Ovary (tissue), 9 donors: ENCODE results near the gene DHX16. TPM values are rescaled to one million over a fixed set of nuclear protein-coding genes. Genes with fewer than 3 reads are reported as not detected.

Experiments
- DNase-seq, 5 donors: peaks; one replicate each; pipeline ENCODE4 v3.0.0-alpha.2; 2019 to 2020
- H3K27ac ChIP-seq, 2 donors: fragments of 200-600 bp; one replicate each; pipeline versions ENCODE4 v1.5.1 to v1.8.0; 2019 to 2022
- H3K27me3 ChIP-seq: fragments of 200-600 bp; one replicate; pipeline ENCODE4 v1.8.0; 2022
- H3K36me3 ChIP-seq: fragments of 200-600 bp; sonication (generic); one replicate; pipeline ENCODE4 v1.5.1; 2019
- H3K4me1 ChIP-seq: one replicate; pipeline ENCODE4 v1.8.1; 2013; ENCODE audit warnings: mild to moderate bottlenecking, moderate library complexity; ENCODE audit not compliant: insufficient read depth
- H3K4me3 ChIP-seq: fragments of 200-600 bp; sonication (generic); one replicate; pipeline ENCODE4 v1.5.1; 2017
- H3K9me3 ChIP-seq, 2 donors: fragments of 200-600 bp in 1 of 2; sonication (generic) in 1 of 2; one replicate each; pipeline versions ENCODE4 v1.5.1 to v1.8.1; 2013 to 2019; ENCODE audit warnings: mild to moderate bottlenecking in 1 of 2, moderate library complexity in 1 of 2
- CTCF ChIP-seq, 3 donors: fragments of 450-650 bp in 2 of 3; fragments of 200-600 bp in 1 of 3; IDR thresholded peaks; one replicate each; pipeline versions ENCODE4 v1.5.1 to v1.8.0; 2016 to 2022; ENCODE audit warnings: antibody characterized with exemption in 3 of 3, mild to moderate bottlenecking in 1 of 3
- EP300 ChIP-seq: sonication (generic); formaldehyde crosslinking; IDR thresholded peaks from one replicate; pipeline ENCODE4 v1.6.1; 2017; ENCODE audit warnings: antibody characterized with exemption
- POLR2A ChIP-seq: fragments of 450-650 bp; IDR thresholded peaks from one replicate; pipeline ENCODE4 v1.6.1; 2017; ENCODE audit warnings: antibody characterized with exemption, mild to moderate bottlenecking, moderate library complexity
- WGBS, 3 donors: extraction: QIAGEN DNeasy Blood & Tissue Kit in 1 of 3; methylation state at CpG; one replicate each; pipeline versions ENCODE4 v1.1.5 to v1.1.7; 2013 to 2017; 5-methylcytosine and 5-hydroxymethylcytosine counted together
- intact Hi-C, 4 donors: fragments of 100-400 bp; cut with DNase I; formaldehyde crosslinking; loops; one replicate each; pipeline versions ENCODE4 v1.11.0 to v1.15.1; 2022 to 2023
- polyA plus RNA-seq, 2 donors: library from polyadenylated mRNA; stranded (reverse); fragments of 200-250 nt in 1 of 2; fragments of 350-450 nt in 1 of 2; fragmentation: Illumina TruSeq in 1 of 2; extraction: RNeasy Lipid Tissue Mini Kit (QIAGEN cat#74804) in 1 of 2; gene quantifications; one replicate each; pipeline ENCODE4 v1.2.3, GENCODE V29; 2013 to 2014
- total RNA-seq, 7 donors: library from RNA; depleted of rRNA in 2 of 7; stranded (reverse); fragments of >200 nt in 2 of 7; fragmentation: NEBNext Ultra II Directional in 3 of 7; extraction: Animal tissue kit (Norgen Biotek cat#: 25700) in 3 of 7; gene quantifications; one replicate each; pipeline versions ENCODE4 v1.1.0 to v1.2.4, GENCODE V29; 2016 to 2023
- donor health status: DM: no; HTN: no; CAD: no; lungs with moderate emphysema.
- donor health status: DM: no; HTN: no; CAD: no.
- donor health status: Bipolar disorder and iron deficiency.
- donor health status: DM: yes; HTN: yes; CAD: no.
- donor health status: DM: no; HTN: no; CAD: no.
- donor health status: DM: yes; HTN: yes; CAD: no.

The DHX16 gene
- total and polyA plus RNA-seq, 9 donors = 18.0 to 27.4 (median 22.5) TPM

DNA sequence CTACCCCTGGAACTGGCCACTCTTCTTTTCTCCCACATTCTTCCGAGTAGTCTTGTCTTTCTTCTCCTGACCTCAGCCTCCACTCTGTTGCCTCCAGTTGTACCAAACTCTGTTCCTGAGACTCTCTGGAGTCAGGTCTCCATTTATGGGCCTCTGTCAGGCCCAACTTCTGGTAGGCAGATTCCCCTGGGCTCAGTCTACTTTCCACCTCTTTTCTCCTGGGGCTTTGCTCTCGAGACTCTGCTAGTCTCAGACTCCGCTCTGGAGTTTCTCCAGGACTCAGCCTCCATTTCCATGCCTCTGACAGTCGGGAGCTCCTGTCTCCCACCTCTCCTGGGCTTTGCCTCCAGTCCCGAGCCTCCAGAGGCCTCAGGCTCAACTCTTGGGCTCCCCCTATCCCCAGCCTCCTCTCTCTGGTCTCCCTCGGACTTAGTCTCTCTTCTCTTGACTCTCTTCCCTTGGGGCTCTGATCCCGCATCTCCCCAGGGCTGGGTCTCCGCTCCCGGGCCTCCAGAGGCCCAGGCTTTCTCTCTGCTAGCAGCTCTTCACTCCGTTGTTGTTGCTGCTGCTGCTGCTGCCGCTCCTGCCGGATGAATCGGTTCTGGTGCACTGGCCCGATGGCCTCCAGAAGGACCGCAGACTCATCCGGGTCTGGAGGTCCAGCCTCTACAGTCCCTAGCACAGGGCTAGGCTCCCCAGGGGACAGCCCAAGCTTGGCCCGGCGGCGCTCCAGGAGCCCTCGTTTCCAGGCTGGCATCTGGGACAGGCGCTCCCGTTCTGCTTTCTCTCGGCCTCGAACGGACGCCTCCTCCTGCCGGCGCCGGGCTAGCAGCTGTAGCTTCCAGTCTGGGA is 12.6 kb upstream of the DHX16 start:
- H3K4me3 ChIP-seq = peak overlapping the region; percentile 54
- 43 to 53% (median 47%) methylated on average over 29 of the region's 29 CpGs for WGBS, 3 donors
- peak overlapping the region; percentile 95 to 96 for H3K27ac ChIP-seq
- no peaks in the 10 kb centered on the region for H3K9me3 ChIP-seq
- H3K4me1 ChIP-seq = peaks cover 11% of the 10 kb centered on the region
- DNase-seq = peak in 2 of 5 donors; percentile 50 to 52
- intact Hi-C loops = loop anchor here in 3 of 4 donors (2.0 to 10.0 kb wide), 3 partner anchors 35 to 199 kb away; partner anchors contain the start of genes TUBB (in 3 of the 3), DDR1 (in 2 of the 3), MRPS18B (in 1 of the 3) and PPP1R10 (in 1 of the 3)
- no peaks in the 10 kb centered on the region for H3K36me3 ChIP-seq
- no peak for TF ChIP-seq EP300
- no peak for TF ChIP-seq CTCF (IDR thresholded peaks at IDR 0.05)
- no peak for TF ChIP-seq POLR2A
- H3K27me3 ChIP-seq = no peaks in the 10 kb centered on the region

DNA sequence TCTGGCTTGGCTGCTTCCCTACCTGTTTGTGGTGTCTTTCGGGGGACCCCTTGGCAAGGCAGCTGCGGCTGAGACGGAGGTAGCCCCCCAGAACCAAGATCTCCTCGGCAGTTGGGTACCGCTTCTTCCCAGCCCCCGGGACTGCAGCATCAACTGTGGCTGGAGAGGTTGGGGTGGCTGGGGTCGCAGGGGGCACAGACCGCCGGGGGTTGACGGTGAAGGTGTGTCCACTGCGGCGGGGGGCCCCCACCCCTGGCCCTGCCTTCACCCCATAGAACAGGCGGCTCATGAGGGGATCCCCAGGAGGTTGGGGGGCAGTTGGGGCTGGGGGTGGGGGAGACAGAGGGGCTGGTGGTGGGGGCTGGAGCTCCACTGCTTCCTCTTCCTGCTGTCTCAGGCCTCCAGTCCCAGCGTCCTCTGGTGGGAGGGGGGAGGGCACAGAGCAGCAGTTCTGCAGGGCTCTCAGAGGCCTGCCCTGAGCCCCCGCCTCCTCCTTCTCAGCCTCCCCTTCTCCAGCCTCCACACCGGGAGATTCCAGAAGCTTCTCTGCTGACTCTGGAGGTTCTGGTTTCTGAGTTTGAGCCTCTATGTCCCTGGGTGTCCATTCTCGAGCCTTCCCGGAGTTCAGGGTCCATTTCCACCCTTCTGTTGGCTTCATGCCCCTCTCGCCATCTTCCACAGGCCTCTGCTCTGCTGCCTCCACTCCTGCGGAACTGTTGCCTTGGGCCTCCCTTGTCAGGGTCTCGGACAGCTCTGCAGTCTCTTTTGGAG is 11.8 kb upstream of the DHX16 start:
- peak in 3 of 5 donors; percentile 42 to 53 (median 51) for DNase-seq
- intact Hi-C loops = loop anchor here in 3 of 4 donors (5.0 to 10.0 kb wide), 2 partner anchors 67 to 200 kb away; partner anchors contain the start of genes DDR1 (in 2 of the 3), MRPS18B (in 1 of the 3) and PPP1R10 (in 1 of the 3)
- Histone ChIP-seq H3K36me3 (no peaks in the 10 kb centered on the region), H3K9me3 (no peaks in the 10 kb centered on the region), H3K27me3 (no peaks in the 10 kb centered on the region), H3K4me3 (peak overlapping the region; percentile 54), H3K4me1 (peaks cover 15% of the 10 kb centered on the region), H3K27ac (peak overlapping the region; percentile 95 to 96)
- 25 to 28% (median 26%) methylated on average over 14 to 21 of the region's 21 CpGs for WGBS, 3 donors
- TF ChIP-seq EP300 (no peak), POLR2A (no peak), CTCF (IDR thresholded peaks at IDR 0.05) (no peak)

DNA sequence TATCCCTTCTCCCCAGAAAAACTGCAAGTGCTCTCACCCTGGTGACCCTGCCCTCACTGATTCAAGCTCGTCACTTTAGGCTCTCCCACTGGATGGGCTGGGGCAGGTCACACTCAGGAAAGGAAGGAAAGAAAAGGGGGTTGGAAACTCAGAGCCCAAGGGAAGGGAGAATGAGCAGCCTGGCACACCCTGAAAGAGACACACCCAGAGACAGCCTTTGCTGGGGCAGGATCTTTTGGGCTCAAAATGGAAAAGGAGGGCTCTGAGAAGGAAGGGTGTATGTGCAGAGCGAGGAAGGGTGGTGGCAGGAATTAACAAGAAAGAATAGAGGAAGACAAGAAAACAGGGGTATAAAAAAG is 11.2 kb upstream of the DHX16 start:
- Histone ChIP-seq H3K9me3 (no peaks in the 10 kb centered on the region), H3K27me3 (no peaks in the 10 kb centered on the region), H3K4me3 (peak overlapping the region; percentile 54), H3K4me1 (peaks cover 15% of the 10 kb centered on the region), H3K36me3 (no peaks in the 10 kb centered on the region), H3K27ac (peak overlapping the region; percentile 95 to 96)
- no peak for DNase-seq
- intact Hi-C loops = loop anchor here in 2 of 4 donors (10.0 kb wide), 1 partner anchor 201 kb away; the partner anchor contains the start of gene DDR1 (in 2 of the 2)
- 16 to 25% (median 24%) methylated on average over 2 of the region's 2 CpGs for WGBS, 3 donors
- no peak for TF ChIP-seq EP300
- no peak for TF ChIP-seq POLR2A
- no peak for TF ChIP-seq CTCF (IDR thresholded peaks at IDR 0.05)

DNA sequence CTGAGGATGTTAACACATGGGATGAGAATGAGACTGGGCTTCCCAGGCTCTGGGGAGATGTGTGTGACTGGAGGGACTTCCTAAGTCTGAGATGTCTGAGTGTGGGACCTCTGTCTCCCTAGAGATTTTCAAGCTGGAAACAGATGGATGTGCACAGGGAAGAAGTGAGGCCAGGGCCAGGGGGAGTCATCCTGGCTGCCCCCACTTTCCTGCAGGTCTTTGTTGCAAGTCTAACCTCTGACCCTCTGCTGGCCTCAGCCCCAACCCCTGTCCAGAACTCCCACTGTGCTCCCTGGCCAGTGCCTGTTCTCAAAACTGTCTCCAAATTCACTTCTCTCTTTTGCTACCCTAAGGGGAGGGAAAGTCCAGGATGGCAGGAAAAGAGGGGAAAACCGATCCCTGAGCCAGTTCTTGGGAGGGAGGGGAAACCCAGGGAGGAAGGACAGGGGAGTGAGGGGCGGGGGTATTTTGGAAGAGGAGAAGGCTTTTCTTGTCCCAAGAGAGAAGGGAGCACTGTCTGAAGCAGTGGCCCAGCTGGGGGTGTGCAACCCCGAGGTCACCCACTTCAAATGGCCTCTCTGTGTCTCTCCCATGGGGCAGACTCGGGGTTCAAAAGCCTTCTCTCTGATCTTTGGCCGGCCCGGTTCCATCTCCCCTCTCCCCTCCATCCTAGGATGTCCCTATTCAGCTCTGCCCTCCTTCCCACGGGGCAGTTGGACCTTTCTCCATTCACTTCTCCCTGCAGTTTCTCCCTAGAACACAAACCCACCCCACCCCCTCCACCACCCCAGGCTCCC is 10.6 kb upstream of the DHX16 start:
- Histone ChIP-seq H3K27ac (peak overlapping the region; percentile 95 to 96), H3K4me3 (peak overlapping the region; percentile 54), H3K36me3 (no peaks in the 10 kb centered on the region), H3K9me3 (no peaks in the 10 kb centered on the region), H3K4me1 (peaks cover 15% of the 10 kb centered on the region), H3K27me3 (no peaks in the 10 kb centered on the region)
- DNase-seq = peak in 2 of 5 donors; percentile 60 to 61
- TF ChIP-seq CTCF (IDR thresholded peaks at IDR 0.05) = no peak
- TF ChIP-seq POLR2A = no peak
- no peak for TF ChIP-seq EP300
- 10 to 12% (median 11%) methylated on average over 7 of the region's 7 CpGs for WGBS, 3 donors
- intact Hi-C loops = loop anchor here in 2 of 4 donors (10.0 kb wide), 1 partner anchor 201 kb away; the partner anchor contains the start of gene DDR1 (in 2 of the 2)
